HEK293T (cell line): ENCODE results near the gene MORC4.

ENCODE experiments used
- ELF4 ChIP-seq: fragments of 450-650 bp; IDR thresholded peaks from 2 replicates; pipeline ENCODE4 v1.6.1; 2017; ENCODE audit warnings: antibody characterized with exemption
- FOXA1 ChIP-seq: fragments of 450-650 bp; IDR thresholded peaks from 2 replicates; pipeline ENCODE4 v1.6.1; 2016; ENCODE audit warnings: mild to moderate bottlenecking
- FOXK2 ChIP-seq: fragments of 450-650 bp; IDR thresholded peaks from 2 replicates; pipeline ENCODE4 v1.6.1; 2016; ENCODE audit warnings: mild to moderate bottlenecking
- FOXM1 ChIP-seq: fragments of 450-650 bp; IDR thresholded peaks from 2 replicates; pipeline ENCODE4 v1.6.1; 2017; ENCODE audit warnings: mild to moderate bottlenecking, borderline replicate concordance
- HDGF ChIP-seq: fragments of 450-650 bp; IDR thresholded peaks from 2 replicates; pipeline ENCODE4 v1.6.1; 2017; ENCODE audit warnings: antibody characterized with exemption, borderline replicate concordance
- NFRKB ChIP-seq: fragments of 450-650 bp; IDR thresholded peaks from 2 replicates; pipeline ENCODE4 v1.6.1; 2016; ENCODE audit warnings: mild to moderate bottlenecking, moderate library complexity
- SP1 ChIP-seq: fragments of 450-650 bp; IDR thresholded peaks from 2 replicates; pipeline ENCODE4 v1.6.1; 2017
- SUZ12 ChIP-seq: fragments of 450-650 bp; IDR thresholded peaks from 2 replicates; pipeline ENCODE4 v1.6.1; 2016; ENCODE audit warnings: mild to moderate bottlenecking
- TARDBP ChIP-seq: fragments of 450-650 bp; IDR thresholded peaks from 2 replicates; pipeline ENCODE4 v1.6.1; 2016
- ZNF384 ChIP-seq: fragments of 450-650 bp; IDR thresholded peaks from 2 replicates; pipeline ENCODE4 v1.6.1; 2016

DNA sequence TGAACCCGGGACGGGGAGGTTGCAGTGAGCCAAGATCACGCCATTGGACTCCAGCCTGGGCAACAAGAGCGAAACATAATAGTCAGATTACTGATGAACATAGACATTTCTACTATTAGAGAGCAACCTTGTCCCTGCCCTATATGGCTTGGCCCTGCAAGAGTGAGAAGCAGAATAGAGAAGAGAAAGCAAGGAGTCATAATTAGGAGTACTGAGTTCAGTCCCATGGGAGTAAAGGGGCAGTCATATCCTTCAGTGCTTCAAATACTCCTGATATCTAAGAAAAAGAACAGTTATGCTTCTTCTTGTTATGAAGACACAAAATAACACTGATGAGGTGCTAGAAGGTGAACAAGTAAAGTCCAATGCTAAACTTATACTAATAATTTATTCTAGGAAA, 46.0 kb downstream of the MORC4 start:
- TF ChIP-seq NFRKB (no peak), FOXK2 (no peak), SP1 (no peak), FOXA1 (no peak), ZNF384 (no peak), SUZ12 (no peak), HDGF (no peak), ELF4 (no peak), FOXM1 (no peak), TARDBP (no peak)
